Lower leg skin (tissue), 3 donors: ENCODE results near the gene TBRG1.

Experiments
- CTCF ChIP-seq, 3 donors: fragments of 450-650 bp; IDR thresholded peaks; one replicate each; pipeline ENCODE4 v1.5.1; 2016; ENCODE audit warnings: antibody characterized with exemption in 3 of 3, mild to moderate bottlenecking in 3 of 3, moderate library complexity in 2 of 3
- POLR2A ChIP-seq, 2 donors: fragments of 450-650 bp; IDR thresholded peaks; one replicate each; pipeline ENCODE4 v1.6.1; 2016 to 2017; ENCODE audit warnings: antibody characterized with exemption in 2 of 2, mild to moderate bottlenecking in 1 of 2, moderate library complexity in 1 of 2

- TF ChIP-seq CTCF (IDR thresholded peaks at IDR 0.05), result no peak
- no peak for TF ChIP-seq POLR2A (IDR thresholded peaks at IDR 0.05)
These were observed 15.8 kb downstream of the TBRG1 start for GRCh38 chr11:124638500-124638899.
